ENCODE data around the gene MAPK11. TPM values are rescaled to one million over a fixed set of nuclear protein-coding genes. Genes with fewer than 3 reads are reported as not detected.

MAPK11 gene
- total RNA-seq, 4 donors from 2014 or later: 1.6 to 6.4 (median 2.7) TPM

GRCh38 chr22:50259302-50259701 is 10.9 kb downstream of the MAPK11 start:
- intact Hi-C loops (cut with DNase I; ENCODE audit: low total_unique reads): loop anchor here (10.0 kb wide), 1 partner anchor 215 kb away; the partner anchor contains the start of gene SBF1
- no peak for DNase-seq
- H3K4me3 ChIP-seq: no peak overlapping the region
- TF ChIP-seq, protein P1, sequence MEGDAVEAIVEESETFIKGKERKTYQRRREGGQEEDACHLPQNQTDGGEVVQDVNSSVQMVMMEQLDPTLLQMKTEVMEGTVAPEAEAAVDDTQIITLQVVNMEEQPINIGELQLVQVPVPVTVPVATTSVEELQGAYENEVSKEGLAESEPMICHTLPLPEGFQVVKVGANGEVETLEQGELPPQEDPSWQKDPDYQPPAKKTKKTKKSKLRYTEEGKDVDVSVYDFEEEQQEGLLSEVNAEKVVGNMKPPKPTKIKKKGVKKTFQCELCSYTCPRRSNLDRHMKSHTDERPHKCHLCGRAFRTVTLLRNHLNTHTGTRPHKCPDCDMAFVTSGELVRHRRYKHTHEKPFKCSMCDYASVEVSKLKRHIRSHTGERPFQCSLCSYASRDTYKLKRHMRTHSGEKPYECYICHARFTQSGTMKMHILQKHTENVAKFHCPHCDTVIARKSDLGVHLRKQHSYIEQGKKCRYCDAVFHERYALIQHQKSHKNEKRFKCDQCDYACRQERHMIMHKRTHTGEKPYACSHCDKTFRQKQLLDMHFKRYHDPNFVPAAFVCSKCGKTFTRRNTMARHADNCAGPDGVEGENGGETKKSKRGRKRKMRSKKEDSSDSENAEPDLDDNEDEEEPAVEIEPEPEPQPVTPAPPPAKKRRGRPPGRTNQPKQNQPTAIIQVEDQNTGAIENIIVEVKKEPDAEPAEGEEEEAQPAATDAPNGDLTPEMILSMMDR (IDR thresholded peaks at IDR 0.05): no peak
- TF ChIP-seq POLR2A (IDR thresholded peaks at IDR 0.05) (no peak), POLR2AphosphoS5 (IDR thresholded peaks at IDR 0.05) (no peak), EP300 (IDR thresholded peaks at IDR 0.05; ENCODE audit: low read depth) (no peak)
- H3K4me1 ChIP-seq: peaks cover 0 to 17% (median 11%) of the 10 kb centered on the region in 4 donors
- no peaks in the 10 kb centered on the region for H3K36me3 ChIP-seq
- H3K27me3 ChIP-seq: peaks cover 70% of the 10 kb centered on the region
- in situ Hi-C loops (cut with MboI; ENCODE audit: low pct_ligation_motif_present in 1 of 4, low pct_unique_long_range_greater_than_20kb in 1 of 4, low sequenced_read_pairs in 3 of 4): loop anchor here in 2 of 4 donors (10.0 kb wide), 1 partner anchor 65 kb away; the partner anchor contains the start of gene DENND6B (in 2 of the 2)
- no peaks in the 10 kb centered on the region for H3K9me3 ChIP-seq
- 89% methylated on average over 15 of the region's 15 CpGs; no CpG with 5 or more reads in 1 of the 2 donors for WGBS, 2 donors (ENCODE audit: low coverage in 1 of 2)
- H3K27ac ChIP-seq: no peak overlapping the region

DNA sequence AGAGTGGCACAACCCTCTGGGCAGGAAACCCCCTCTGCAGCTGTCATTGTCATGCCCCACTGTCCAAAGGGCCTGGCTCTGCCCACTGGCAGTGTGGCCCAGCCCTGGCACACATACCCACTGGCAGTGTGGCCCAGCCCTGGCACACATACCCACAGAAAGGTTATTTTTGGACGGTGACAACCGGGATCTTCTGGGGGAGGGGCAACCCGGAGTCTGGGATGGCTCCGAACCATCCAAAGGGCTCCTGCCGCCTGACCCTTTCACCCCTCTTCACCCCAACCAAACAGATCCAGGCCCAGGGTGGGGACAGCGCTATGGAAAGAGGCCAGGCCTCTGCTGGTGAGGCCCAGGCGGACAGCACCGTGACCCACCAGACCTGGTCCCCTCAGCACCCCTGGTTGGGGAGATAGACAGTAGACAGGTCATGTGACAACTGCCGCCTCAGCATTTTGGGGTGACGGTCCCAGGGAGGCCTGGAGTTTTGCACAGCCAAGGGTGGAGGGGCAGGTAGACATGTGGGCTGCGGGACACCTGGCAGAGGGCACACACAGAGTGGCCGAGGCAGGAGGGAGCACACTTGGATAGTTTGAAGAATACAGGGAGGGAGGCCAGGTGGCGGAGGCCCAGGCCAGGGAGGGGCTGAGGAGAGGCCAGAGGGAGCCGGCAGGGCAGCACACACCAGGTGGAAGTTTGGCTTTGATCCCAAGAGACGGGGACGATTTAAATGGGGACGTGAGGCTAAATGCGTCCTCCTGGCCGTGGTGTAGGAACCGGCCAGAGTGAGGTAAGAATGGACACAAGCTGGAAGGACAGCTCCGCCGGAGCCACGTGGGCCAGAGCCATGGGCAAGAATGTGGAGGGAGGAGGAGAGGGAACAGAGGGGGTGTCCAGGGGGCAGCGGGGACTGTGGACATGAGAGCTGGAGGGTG is 11.6 kb downstream of the MAPK11 start:
- 65 to 100% methylated on average over 1 to 24 of the region's 24 CpGs for WGBS, 2 donors (ENCODE audit: low coverage in 1 of 2)
- DNase-seq: no peak
- Histone ChIP-seq H3K4me3 (no peak overlapping the region), H3K4me1 (peaks cover 0 to 17% (median 11%) of the 10 kb centered on the region in 4 donors), H3K27ac (no peak overlapping the region), H3K36me3 (no peaks in the 10 kb centered on the region), H3K9me3 (no peaks in the 10 kb centered on the region), H3K27me3 (peaks cover 64% of the 10 kb centered on the region)
- intact Hi-C loops (cut with DNase I; ENCODE audit: low total_unique reads): loop anchor here (10.0 kb wide), 1 partner anchor 216 kb away; the partner anchor contains the start of gene SBF1
- in situ Hi-C loops (cut with MboI; ENCODE audit: low pct_ligation_motif_present in 1 of 4, low pct_unique_long_range_greater_than_20kb in 1 of 4, low sequenced_read_pairs in 3 of 4): loop anchor here in 2 of 4 donors (10.0 kb wide), 1 partner anchor 66 kb away; the partner anchor contains the start of gene DENND6B (in 2 of the 2)
- TF ChIP-seq EP300 (IDR thresholded peaks at IDR 0.05; ENCODE audit: low read depth) (no peak), POLR2A (IDR thresholded peaks at IDR 0.05) (no peak), POLR2AphosphoS5 (IDR thresholded peaks at IDR 0.05) (no peak)
- TF ChIP-seq, protein P1 (IDR thresholded peaks at IDR 0.05): no peak

GRCh38 chr22:50257451-50258360 is 12.5 kb downstream of the MAPK11 start:
- in situ Hi-C loops (cut with MboI; ENCODE audit: low pct_ligation_motif_present in 1 of 4, low pct_unique_long_range_greater_than_20kb in 1 of 4, low sequenced_read_pairs in 3 of 4): loop anchor here in 2 of 4 donors (10.0 kb wide), 1 partner anchor 67 kb away; the partner anchor contains the start of gene DENND6B (in 2 of the 2)
- DNase-seq: no peak
- Histone ChIP-seq H3K36me3 (no peaks in the 10 kb centered on the region), H3K4me3 (no peak overlapping the region), H3K9me3 (no peaks in the 10 kb centered on the region), H3K4me1 (peaks cover 0 to 17% (median 11%) of the 10 kb centered on the region in 4 donors), H3K27me3 (peaks cover 55% of the 10 kb centered on the region), H3K27ac (no peak overlapping the region)
- intact Hi-C loops (cut with DNase I; ENCODE audit: low total_unique reads): loop anchor here (10.0 kb wide), 1 partner anchor 217 kb away; the partner anchor contains the start of gene SBF1
- WGBS, 2 donors (ENCODE audit: low coverage in 1 of 2): 64% methylated on average over 30 of the region's 31 CpGs; no CpG with 5 or more reads in 1 of the 2 donors
- no peak for TF ChIP-seq POLR2A (IDR thresholded peaks at IDR 0.05)
- TF ChIP-seq EP300 (IDR thresholded peaks at IDR 0.05; ENCODE audit: low read depth): no peak
- no peak for TF ChIP-seq POLR2AphosphoS5 (IDR thresholded peaks at IDR 0.05)
- TF ChIP-seq, protein P1 (IDR thresholded peaks at IDR 0.05): no peak

All from transverse colon (tissue), 4 donors.